Raji (cell line): ENCODE data around the gene LRRN3.

Experiments used
- POLR2A ChIP-seq: IDR thresholded peaks from 2 replicates; pipeline ENCODE4 v1.6.1; 2011; ENCODE audit warnings: low read depth, low read length, control low read depth; ENCODE audit not compliant: insufficient read depth

The LRRN3 gene

GRCh38 chr7:111164442-111164841, 73.5 kb downstream of the LRRN3 start:
- no peak for TF ChIP-seq POLR2A

DNA sequence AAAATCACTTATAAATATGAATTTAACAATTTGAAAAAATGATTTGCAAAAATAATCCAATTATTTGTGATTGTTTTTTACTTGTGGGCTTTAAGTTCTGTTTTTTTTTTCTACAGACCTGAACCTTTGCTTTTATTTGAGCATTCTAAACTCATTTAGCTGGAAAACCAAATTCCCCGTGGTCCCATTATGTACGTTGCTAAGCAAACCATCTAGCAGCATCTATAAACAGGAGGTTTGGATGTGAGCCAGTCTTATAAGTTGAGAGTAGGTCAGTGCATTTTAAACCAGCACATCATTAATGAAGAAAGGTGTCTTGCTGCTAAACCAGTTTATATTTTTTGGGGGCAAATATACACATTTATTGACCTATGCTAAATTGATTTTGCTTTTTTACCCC, 77.3 kb downstream of the LRRN3 start:
- TF ChIP-seq POLR2A = no peak

DNA sequence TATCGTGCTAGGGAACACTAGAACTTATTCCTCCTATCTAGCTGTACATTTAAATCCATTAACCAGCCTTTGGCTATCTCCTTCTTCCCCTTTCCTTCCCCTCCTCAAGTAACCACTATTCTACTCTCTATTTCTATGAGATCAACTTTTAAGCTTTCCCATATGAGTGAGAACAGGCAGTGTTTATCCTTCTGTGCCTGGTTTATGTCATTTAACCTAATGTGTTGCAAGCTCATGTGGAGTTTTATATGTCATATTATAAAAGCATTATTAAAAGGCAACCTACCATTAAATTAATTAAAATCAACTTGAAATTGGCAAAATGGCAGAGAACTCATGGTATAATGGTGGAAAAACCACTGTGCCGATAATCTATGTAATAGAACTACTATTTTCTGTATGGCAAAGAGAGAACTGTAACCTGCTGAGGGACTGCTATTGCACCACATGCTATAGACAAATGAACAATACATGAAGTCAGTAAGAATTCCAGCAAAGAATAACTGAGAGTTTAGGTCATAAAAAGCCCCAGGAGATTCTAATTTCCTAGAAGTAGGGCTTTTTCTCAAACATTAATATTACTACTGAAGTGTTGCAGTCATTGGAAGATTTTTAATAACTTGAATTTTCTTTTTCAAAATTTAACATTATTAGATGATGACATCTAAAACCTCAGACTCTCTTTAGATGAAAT, 81.8 kb downstream of the LRRN3 start:
- no peak for TF ChIP-seq POLR2A

DNA sequence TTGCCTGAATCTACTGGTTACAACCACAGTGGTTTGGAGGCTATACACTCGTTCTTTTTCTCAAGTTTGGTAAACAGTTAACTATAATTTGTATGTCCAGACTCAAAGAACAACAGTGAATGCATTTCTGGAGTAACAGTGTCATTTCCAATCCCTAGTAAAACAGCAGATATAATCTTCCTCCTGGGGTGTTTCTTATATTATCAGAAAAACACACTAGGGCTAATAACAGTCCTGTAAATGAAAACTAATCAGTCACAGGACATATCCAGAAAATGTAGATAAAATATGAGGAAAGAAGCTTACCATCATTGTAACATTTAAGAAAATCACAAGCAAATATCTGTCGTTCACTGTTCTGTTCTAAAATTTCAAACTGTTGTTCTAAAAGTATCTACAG, 82.6 kb downstream of the LRRN3 start:
- TF ChIP-seq POLR2A = no peak

GRCh38 chr7:111173990-111174389, 83.1 kb downstream of the LRRN3 start:
- no peak for TF ChIP-seq POLR2A

DNA sequence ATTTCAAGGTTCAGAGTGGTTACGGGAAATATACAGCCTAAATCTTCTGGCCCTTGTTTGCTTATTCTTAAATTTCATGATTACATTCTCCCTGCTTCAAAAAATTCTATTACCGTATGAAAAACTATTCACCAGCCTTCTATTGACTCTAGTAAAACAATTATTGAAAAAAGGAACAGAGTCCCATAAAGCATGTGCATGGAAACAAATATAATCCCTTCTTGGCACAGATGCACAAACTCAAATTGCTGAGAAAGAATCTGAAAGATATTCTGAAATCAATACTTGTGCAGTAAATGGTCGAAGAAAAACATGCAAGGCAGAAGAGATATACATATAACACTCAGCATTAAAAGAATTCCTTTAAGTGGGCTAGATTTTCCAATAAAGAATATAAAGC, 83.6 kb downstream of the LRRN3 start:
- TF ChIP-seq POLR2A = no peak
